ENCODE data around the gene ACOXL. TPM values are rescaled to one million over a fixed set of nuclear protein-coding genes. Genes with fewer than 3 reads are reported as not detected.

The ACOXL gene
- total and polyA plus RNA-seq, 9 of the 15 experiments (the other 6 are each of a cell fraction or from before 2014, with no cell fraction given), result 0.31 to 0.56 TPM; not detected in 7

DNA sequence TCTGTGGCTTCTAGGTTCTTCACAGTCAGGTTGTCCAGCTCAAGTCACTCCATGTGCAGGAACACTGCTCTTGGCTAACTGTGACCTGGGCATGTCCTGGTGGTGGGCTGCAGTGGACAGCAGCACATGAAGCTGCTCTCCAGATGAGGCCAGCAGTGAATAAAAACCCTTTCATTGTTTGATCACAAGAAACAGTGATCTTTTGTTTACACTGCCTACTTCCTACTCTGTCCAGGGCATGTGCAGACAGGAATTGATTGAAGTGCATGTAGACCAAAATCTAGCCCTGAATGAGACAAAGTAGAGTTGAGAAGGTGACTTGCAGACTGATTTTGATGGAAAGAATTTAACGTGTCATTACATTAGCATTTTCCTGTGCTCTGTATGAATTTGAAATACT is 423.2 kb downstream of the ACOXL start:
- ChIA-PET POLR2A (interaction anchor here (4.4 kb wide), 1 partner anchor 13 kb away, joined by 23 read pairs; no protein-coding TSS in a partner anchor), CTCF (ENCODE audit: low intra/inter-chr PET ratio) (no interaction called here)
- in situ Hi-C loops (cut with MboI), result no loop called here
- Histone ChIP-seq H3K36me3 (ENCODE audit: control insufficient read depth, insufficient read depth, low read length) (peaks cover 80% of the 10 kb centered on the region; the same call in 2 of the 3 replicates), H4K20me1 (replicated peaks; ENCODE audit: control insufficient read depth, insufficient read depth, low read length) (peaks cover 17% of the 10 kb centered on the region), H2AFZ (ENCODE audit: low read depth, low read length) (no peak overlapping the region), H3K4me1 (replicated peaks in 1 of 2; ENCODE audit: control insufficient read depth in 2 of 2, insufficient read depth in 2 of 2, low read length in 2 of 2) (no peaks in the 10 kb centered on the region), H3K9me3 (replicated peaks; ENCODE audit: control insufficient read depth, insufficient read depth, low read depth, low read length) (no peaks in the 10 kb centered on the region), H3K27me3 (ENCODE audit: control insufficient read depth in 2 of 2, insufficient read depth in 2 of 2, low read length in 2 of 2) (no peaks in the 10 kb centered on the region), H3K79me2 (ENCODE audit: control insufficient read depth, insufficient read depth, low read length) (no peaks in the 10 kb centered on the region), H3K9me1 (ENCODE audit: control insufficient read depth, insufficient read depth, low read length) (no peaks in the 10 kb centered on the region), H3K9ac (ENCODE audit: insufficient read depth in 1 of 2, low read depth in 2 of 2, low read length in 2 of 2) (no peak overlapping the region), H3K4me2 (ENCODE audit: insufficient read depth, low read length) (no peak overlapping the region), H3K27ac (ENCODE audit: extremely low read depth, low read depth, low read length) (no peak overlapping the region), H3K4me3 (no peak overlapping the region)
- no TSS peak for BruUV-seq (replicated peaks)
- intact Hi-C loops (cut with micrococcal nuclease), result no loop called here
- WGBS (ENCODE audit: insufficient coverage, low coverage, missing lambda C conversion rate), result 50% methylated on average over 1 of the region's 1 CpG
- no peak for TF ChIP-seq BHLHE40 (IDR thresholded peaks at IDR 0.05; ENCODE audit: low read length)
- TF ChIP-seq, protein P1, sequence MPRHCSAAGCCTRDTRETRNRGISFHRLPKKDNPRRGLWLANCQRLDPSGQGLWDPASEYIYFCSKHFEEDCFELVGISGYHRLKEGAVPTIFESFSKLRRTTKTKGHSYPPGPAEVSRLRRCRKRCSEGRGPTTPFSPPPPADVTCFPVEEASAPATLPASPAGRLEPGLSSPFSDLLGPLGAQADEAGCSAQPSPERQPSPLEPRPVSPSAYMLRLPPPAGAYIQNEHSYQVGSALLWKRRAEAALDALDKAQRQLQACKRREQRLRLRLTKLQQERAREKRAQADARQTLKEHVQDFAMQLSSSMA (CRISPR knock-in tag; IDR thresholded peaks at IDR 0.05), result no peak
- no peak for TF ChIP-seq BDP1 (IDR thresholded peaks at IDR 0.05; ENCODE audit: insufficient read depth, insufficient read length)
- no peak for TF ChIP-seq POLR2AphosphoS5 (IDR thresholded peaks at IDR 0.05; ENCODE audit: control insufficient read depth, insufficient read depth, low read depth, low read length)
- TF ChIP-seq ZNF830 (CRISPR knock-in tag; IDR thresholded peaks at IDR 0.05), result no peak
- no peak for TF ChIP-seq TBL1XR1 (IDR thresholded peaks at IDR 0.05; ENCODE audit: low read length in 2 of 2)
- TF ChIP-seq NCOA2 (IDR thresholded peaks at IDR 0.05; ENCODE audit: partially characterized antibody in 2 of 2), result no peak
- TF ChIP-seq, protein P2, sequence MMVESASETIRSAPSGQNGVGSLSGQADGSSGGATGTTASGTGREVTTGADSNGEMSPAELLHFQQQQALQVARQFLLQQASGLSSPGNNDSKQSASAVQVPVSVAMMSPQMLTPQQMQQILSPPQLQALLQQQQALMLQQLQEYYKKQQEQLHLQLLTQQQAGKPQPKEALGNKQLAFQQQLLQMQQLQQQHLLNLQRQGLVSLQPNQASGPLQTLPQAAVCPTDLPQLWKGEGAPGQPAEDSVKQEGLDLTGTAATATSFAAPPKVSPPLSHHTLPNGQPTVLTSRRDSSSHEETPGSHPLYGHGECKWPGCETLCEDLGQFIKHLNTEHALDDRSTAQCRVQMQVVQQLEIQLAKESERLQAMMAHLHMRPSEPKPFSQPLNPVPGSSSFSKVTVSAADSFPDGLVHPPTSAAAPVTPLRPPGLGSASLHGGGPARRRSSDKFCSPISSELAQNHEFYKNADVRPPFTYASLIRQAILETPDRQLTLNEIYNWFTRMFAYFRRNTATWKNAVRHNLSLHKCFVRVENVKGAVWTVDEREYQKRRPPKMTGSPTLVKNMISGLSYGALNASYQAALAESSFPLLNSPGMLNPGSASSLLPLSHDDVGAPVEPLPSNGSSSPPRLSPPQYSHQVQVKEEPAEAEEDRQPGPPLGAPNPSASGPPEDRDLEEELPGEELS (CRISPR knock-in tag; IDR thresholded peaks at IDR 0.05; ENCODE audit: borderline replicate concordance), result no peak
- TF ChIP-seq, protein P3, sequence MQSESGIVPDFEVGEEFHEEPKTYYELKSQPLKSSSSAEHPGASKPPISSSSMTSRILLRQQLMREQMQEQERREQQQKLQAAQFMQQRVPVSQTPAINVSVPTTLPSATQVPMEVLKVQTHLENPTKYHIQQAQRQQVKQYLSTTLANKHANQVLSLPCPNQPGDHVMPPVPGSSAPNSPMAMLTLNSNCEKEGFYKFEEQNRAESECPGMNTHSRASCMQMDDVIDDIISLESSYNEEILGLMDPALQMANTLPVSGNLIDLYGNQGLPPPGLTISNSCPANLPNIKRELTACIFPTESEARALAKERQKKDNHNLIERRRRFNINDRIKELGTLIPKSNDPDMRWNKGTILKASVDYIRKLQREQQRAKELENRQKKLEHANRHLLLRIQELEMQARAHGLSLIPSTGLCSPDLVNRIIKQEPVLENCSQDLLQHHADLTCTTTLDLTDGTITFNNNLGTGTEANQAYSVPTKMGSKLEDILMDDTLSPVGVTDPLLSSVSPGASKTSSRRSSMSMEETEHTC (IDR thresholded peaks at IDR 0.05), result no peak
- no peak for TF ChIP-seq ARNT (IDR thresholded peaks at IDR 0.05)
- FAIRE-seq (no peak), ATAC-seq (no peak), DNase-seq (ENCODE audit: extremely low read depth in 1 of 4, low spot score in 3 of 4) (no peak)

Data from K562 (cell line).